ENCODE measurements around the gene AGPAT3. TPM values are rescaled to one million over a fixed set of nuclear protein-coding genes. Genes with fewer than 3 reads are reported as not detected.
"Not testable (repeated sequence)": the region's sequence is repeated elsewhere in the genome, so short reads cannot be mapped to it uniquely, and the experiment has no call there.

AGPAT3 gene
- total RNA-seq, 4 donors from 2014 or later, result 63.5 to 225 (median 161) TPM

DNA sequence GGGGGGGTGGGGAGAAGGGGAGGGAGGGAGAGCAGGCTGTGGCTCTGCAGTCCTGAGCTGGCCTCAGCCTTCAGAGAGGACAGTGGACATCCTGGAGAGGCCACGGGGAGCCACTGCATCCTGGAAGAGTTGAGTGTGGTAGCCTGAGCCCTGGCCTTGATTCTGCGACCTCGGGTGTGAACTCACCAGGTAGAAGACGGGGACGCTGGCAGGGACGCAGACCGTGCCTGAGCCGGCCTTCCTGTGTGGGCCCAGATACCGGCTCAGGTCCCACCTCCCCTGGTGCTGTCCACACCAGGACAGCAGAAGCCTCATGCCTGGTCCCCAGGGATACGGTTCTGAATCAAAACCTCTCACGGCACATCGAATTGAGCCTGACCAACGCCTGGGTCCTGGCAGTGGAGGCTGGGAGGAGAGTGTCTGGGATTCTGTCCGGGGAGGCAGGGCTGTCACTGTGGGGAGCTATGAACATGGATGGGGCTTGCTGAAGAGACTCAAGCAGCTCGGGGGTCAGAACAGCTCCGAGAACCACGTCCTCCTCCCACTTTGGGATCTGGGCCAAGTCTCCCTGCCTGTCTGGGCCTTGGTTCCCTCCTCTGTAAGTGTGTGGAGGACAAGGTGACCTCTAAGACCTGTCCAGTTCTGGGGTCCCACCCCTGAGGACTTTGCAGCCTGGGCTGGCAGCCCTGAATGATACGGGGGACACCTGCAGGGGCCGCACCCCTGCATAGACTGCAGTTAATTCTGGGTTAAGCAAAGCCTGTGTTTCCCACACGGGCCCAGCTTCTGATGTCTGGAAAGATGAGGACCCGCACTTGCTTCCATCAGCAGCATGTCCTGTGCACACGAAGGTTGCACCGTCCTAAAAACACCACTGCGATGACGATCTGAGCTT is 45.3 kb upstream of the AGPAT3 start:
- Histone ChIP-seq H3K4me1 (no peaks in the 10 kb centered on the region), H3K9me3 (peaks cover 0 to 12% (median 0%) of the 10 kb centered on the region in 4 donors), H3K4me3 (no peak overlapping the region), H3K36me3 (no peaks in the 10 kb centered on the region), H3K27me3 (no peaks in the 10 kb centered on the region), H3K27ac (no peak overlapping the region)
- DNase-seq, result no peak
- TF ChIP-seq CTCF (IDR thresholded peaks at IDR 0.05) (no peak), POLR2A (IDR thresholded peaks at IDR 0.05) (no peak)

DNA sequence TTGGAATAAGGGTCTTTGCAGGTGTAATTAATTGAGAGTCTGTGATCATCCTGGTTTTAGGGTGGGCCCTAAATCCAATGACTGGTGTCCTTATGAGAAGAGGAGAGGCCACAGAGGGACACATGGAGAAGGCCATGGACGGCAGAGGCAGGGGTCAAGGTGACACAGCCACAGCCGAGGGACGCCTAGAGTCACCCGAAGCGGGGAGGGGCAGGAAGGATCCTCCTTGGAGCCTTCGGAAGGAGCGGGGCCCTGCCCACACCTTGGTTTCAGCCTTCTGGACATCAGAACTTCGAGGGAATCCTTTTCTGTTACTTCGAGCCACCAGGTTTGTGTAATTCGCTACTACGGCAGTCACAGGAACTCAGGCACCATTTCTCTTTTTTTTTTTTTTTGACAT is 44.6 kb upstream of the AGPAT3 start:
- H3K4me1 ChIP-seq, result no peaks in the 10 kb centered on the region
- H3K27me3 ChIP-seq, result no peaks in the 10 kb centered on the region
- no peak overlapping the region for H3K27ac ChIP-seq
- H3K36me3 ChIP-seq, result no peaks in the 10 kb centered on the region
- no peak for DNase-seq
- no peak overlapping the region for H3K4me3 ChIP-seq
- H3K9me3 ChIP-seq, result peaks cover 0 to 12% (median 0%) of the 10 kb centered on the region in 4 donors
- TF ChIP-seq CTCF (IDR thresholded peaks at IDR 0.05) (no peak), POLR2A (IDR thresholded peaks at IDR 0.05) (no peak)

GRCh38 chr21:43822166-43822565 is 42.9 kb upstream of the AGPAT3 start:
- H3K4me1 ChIP-seq, H3K27me3 ChIP-seq, H3K27ac ChIP-seq, DNase-seq, H3K4me3 ChIP-seq, H3K36me3 ChIP-seq: not testable (repeated sequence)
- peaks cover 0 to 12% (median 0%) of the 10 kb centered on the region in 4 donors for H3K9me3 ChIP-seq

GRCh38 chr21:43822741-43823140 is 42.3 kb upstream of the AGPAT3 start:
- H3K9me3 ChIP-seq, result peaks cover 0 to 12% (median 0%) of the 10 kb centered on the region in 4 donors
- H3K36me3 ChIP-seq, H3K27me3 ChIP-seq, H3K27ac ChIP-seq, DNase-seq, H3K4me3 ChIP-seq, H3K4me1 ChIP-seq: not testable (repeated sequence)

GRCh38 chr21:43824333-43825241 is 40.4 kb upstream of the AGPAT3 start:
- H3K4me3 ChIP-seq, result no peak overlapping the region
- no peaks in the 10 kb centered on the region for H3K27me3 ChIP-seq
- H3K9me3 ChIP-seq, result peaks cover 0 to 3% (median 0%) of the 10 kb centered on the region in 4 donors
- DNase-seq, result peak in 1 of 3 donors; percentile 42
- H3K4me1 ChIP-seq, result no peaks in the 10 kb centered on the region
- H3K36me3 ChIP-seq, result no peaks in the 10 kb centered on the region
- TF ChIP-seq POLR2A (IDR thresholded peaks at IDR 0.05) (no peak), CTCF (IDR thresholded peaks at IDR 0.05) (no peak)
- H3K27ac ChIP-seq, result no peak overlapping the region

GRCh38 chr21:43825242-43825935 is 39.6 kb upstream of the AGPAT3 start:
- Histone ChIP-seq H3K36me3 (no peaks in the 10 kb centered on the region), H3K4me1 (no peaks in the 10 kb centered on the region), H3K27me3 (no peaks in the 10 kb centered on the region), H3K4me3 (no peak overlapping the region), H3K27ac (no peak overlapping the region), H3K9me3 (no peaks in the 10 kb centered on the region)
- TF ChIP-seq POLR2A (IDR thresholded peaks at IDR 0.05) (no peak), CTCF (IDR thresholded peaks at IDR 0.05) (no peak)
- DNase-seq, result peak in 1 of 3 donors; percentile 47
